ENCODE results near the gene YJU2.

Gene YJU2

GRCh38 chr19:4301590-4302242 is 54.8 kb downstream of the YJU2 start:
- DNase-seq, result no peak

- DNase-seq, result no peak
Observed at GRCh38 chr19:4302243-4302640, 55.4 kb downstream of the YJU2 start, which contains the start of gene TMIGD2. TMIGD2 (minus strand) TSS chr19:4302389; CDS start chr19:4302385, 4 bp downstream.

- DNase-seq, result no peak
Observed at GRCh38 chr19:4303819-4304537, 57.1 kb downstream of the YJU2 start.

GRCh38 chr19:4304538-4305256 is 57.8 kb downstream of the YJU2 start, which contains the start of gene FSD1:
FSD1 (plus strand) TSS chr19:4304598; CDS start chr19:4304747, 149 bp downstream.
- no peak for DNase-seq

GRCh38 chr19:4305257-4305612 is 58.4 kb downstream of the YJU2 start:
- DNase-seq, result no peak

- DNase-seq, result no peak
Observed at GRCh38 chr19:4305659-4306058, 58.8 kb downstream of the YJU2 start.

GRCh38 chr19:4310247-4311121 is 63.6 kb downstream of the YJU2 start:
- DNase-seq, result no peak

- no peak for DNase-seq
Observed at GRCh38 chr19:4313847-4314490, 67.1 kb downstream of the YJU2 start.

- no peak for DNase-seq
Observed at GRCh38 chr19:4316956-4317355, 70.1 kb downstream of the YJU2 start.

- DNase-seq, result no peak
Observed at GRCh38 chr19:4318460-4318859, 71.6 kb downstream of the YJU2 start.
